Osteocyte (in vitro differentiated cells): ENCODE measurements around the gene GABRG3. TPM values are rescaled to one million over a fixed set of nuclear protein-coding genes. Genes with fewer than 3 reads are reported as not detected.

ENCODE experiments used
- DNase-seq: peaks from one replicate; pipeline ENCODE4 v3.0.0; 2021; ENCODE audit warnings: mixed read lengths; ENCODE audit not compliant: unreplicated experiment; ENCODE audit errors: extremely low spot score
- H3K27ac Mint-ChIP-seq: one replicate; pipeline ENCODE4 v1.8.0; 2021; ENCODE audit warnings: mild to moderate bottlenecking, mixed read lengths; ENCODE audit not compliant: unreplicated experiment
- H3K27me3 Mint-ChIP-seq: one replicate; pipeline ENCODE4 v1.8.0; 2021; ENCODE audit warnings: mixed read lengths; ENCODE audit not compliant: unreplicated experiment
- H3K36me3 Mint-ChIP-seq: one replicate; pipeline ENCODE4 v1.8.0; 2021; ENCODE audit warnings: mixed read lengths; ENCODE audit not compliant: unreplicated experiment
- H3K4me1 Mint-ChIP-seq: one replicate; pipeline ENCODE4 v1.8.0; 2021; ENCODE audit warnings: mixed read lengths; ENCODE audit not compliant: unreplicated experiment
- H3K4me3 Mint-ChIP-seq: one replicate; pipeline ENCODE4 v1.8.0; 2021; ENCODE audit warnings: mild to moderate bottlenecking, moderate library complexity, mixed read lengths; ENCODE audit not compliant: unreplicated experiment
- H3K9me3 Mint-ChIP-seq: one replicate; pipeline ENCODE4 v1.8.0; 2021; ENCODE audit warnings: mixed read lengths; ENCODE audit not compliant: unreplicated experiment
- CTCF ChIP-seq: fragments of 200-600 bp; sonication (generic); IDR thresholded peaks from 2 replicates; pipeline ENCODE4 v1.5.0; 2021; ENCODE audit warnings: antibody characterized with exemption, mild to moderate bottlenecking, moderate library complexity
- total RNA-seq: library from RNA; stranded (reverse); gene quantifications from 2 replicates; pipeline ENCODE4 v1.2.1, GENCODE V29; 2021

Gene GABRG3
- total RNA-seq, 1 donor from 2014 or later: 0.19 TPM

GRCh38 chr15:27070841-27071240, 99.9 kb downstream of the GABRG3 start:
- H3K36me3 Mint-ChIP-seq: peaks cover 5% of the 10 kb centered on the region
- DNase-seq: no peak
- H3K4me1 Mint-ChIP-seq: no peaks in the 10 kb centered on the region
- peaks cover 11% of the 10 kb centered on the region for H3K9me3 Mint-ChIP-seq
- H3K27me3 Mint-ChIP-seq: no peaks in the 10 kb centered on the region
- no peak overlapping the region for H3K27ac Mint-ChIP-seq
- TF ChIP-seq CTCF: no peak
- H3K4me3 Mint-ChIP-seq: no peak overlapping the region

- H3K27me3 Mint-ChIP-seq: no peaks in the 10 kb centered on the region
- H3K36me3 Mint-ChIP-seq: no peaks in the 10 kb centered on the region
- TF ChIP-seq CTCF: no peak
- H3K9me3 Mint-ChIP-seq: peaks cover 5% of the 10 kb centered on the region
- DNase-seq: no peak
- H3K4me3 Mint-ChIP-seq: no peak overlapping the region
- H3K4me1 Mint-ChIP-seq: no peaks in the 10 kb centered on the region
- no peak overlapping the region for H3K27ac Mint-ChIP-seq
These were observed 103.2 kb downstream of the GABRG3 start for GRCh38 chr15:27074179-27074578.

- no peak for TF ChIP-seq CTCF
- no peak overlapping the region for H3K27ac Mint-ChIP-seq
- DNase-seq: no peak
- no peaks in the 10 kb centered on the region for H3K4me1 Mint-ChIP-seq
- no peaks in the 10 kb centered on the region for H3K27me3 Mint-ChIP-seq
- peaks cover 5% of the 10 kb centered on the region for H3K9me3 Mint-ChIP-seq
- H3K36me3 Mint-ChIP-seq: no peaks in the 10 kb centered on the region
- H3K4me3 Mint-ChIP-seq: no peak overlapping the region
These were observed 106.8 kb downstream of the GABRG3 start for GRCh38 chr15:27077790-27078189.

GRCh38 chr15:27081676-27082418, 110.9 kb downstream of the GABRG3 start:
- DNase-seq: no peak
- Mint-ChIP-seq H3K36me3 (no peaks in the 10 kb centered on the region), H3K27me3 (no peaks in the 10 kb centered on the region), H3K9me3 (no peaks in the 10 kb centered on the region), H3K27ac (no peak overlapping the region), H3K4me3 (no peak overlapping the region), H3K4me1 (peaks cover 10% of the 10 kb centered on the region)
- TF ChIP-seq CTCF: no peak

GRCh38 chr15:27082526-27082925, 111.5 kb downstream of the GABRG3 start:
- Mint-ChIP-seq H3K27me3 (no peaks in the 10 kb centered on the region), H3K9me3 (no peaks in the 10 kb centered on the region), H3K4me1 (peaks cover 12% of the 10 kb centered on the region), H3K36me3 (no peaks in the 10 kb centered on the region), H3K4me3 (no peak overlapping the region), H3K27ac (no peak overlapping the region)
- no peak for TF ChIP-seq CTCF
- no peak for DNase-seq
